GM04504 (cell line): ENCODE data around the gene WWC1.
"Not testable (repeated sequence)": the region's sequence is repeated elsewhere in the genome, so short reads cannot be mapped to it uniquely, and the experiment has no call there.

Experiments
- DNase-seq: peaks from one replicate; pipeline ENCODE4 v3.0.0-alpha.2; 2012; ENCODE audit warnings: low read depth

The WWC1 gene

DNA sequence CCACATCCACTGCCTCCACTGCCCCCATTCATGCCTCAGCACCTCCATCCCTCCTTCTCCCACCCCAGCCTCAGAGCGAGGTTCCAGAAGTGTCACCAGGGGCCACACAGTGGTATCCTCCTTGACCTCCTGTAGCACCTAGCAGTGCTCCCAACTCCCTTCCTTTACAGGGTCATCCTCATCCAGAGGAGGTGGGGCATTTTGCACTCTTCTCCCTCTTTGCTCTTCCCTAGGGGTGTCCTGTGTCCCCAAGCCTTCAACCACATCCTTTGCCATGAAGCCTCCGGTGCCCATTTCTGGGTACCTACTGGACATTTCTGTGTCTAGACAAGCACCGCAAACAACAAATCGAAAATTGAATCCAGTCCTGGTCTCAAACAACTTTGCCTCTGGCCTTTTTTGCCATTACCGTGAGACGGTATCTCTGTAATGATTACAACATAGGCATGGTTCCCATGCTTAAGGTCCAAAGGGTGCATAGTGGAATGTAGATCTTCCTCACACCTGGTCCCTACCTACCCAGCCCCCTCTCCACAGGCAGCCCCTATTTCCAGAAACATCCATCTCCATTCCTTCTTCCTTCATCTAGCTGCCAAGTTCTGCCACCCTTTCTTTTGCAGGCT, 17.6 kb downstream of the WWC1 start:
- DNase-seq = no peak

DNA sequence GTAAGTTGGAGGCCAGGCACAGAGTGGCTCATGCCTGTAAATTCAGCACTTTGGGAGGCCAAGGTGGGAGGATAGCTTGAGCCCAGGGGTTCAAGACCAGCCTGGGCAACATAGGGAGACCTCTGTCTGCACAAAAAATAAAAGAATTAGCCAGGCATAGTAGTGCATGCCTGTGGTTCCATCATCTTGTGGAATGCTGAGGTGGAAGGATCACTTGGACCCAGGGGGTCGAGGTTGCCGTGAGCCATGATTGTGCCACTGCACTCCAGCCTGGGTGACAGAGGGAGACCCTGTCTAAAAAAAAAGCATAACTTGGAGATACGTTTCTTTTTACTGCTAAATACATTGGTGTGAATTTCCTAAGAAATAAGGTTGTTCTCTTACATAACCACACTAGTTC, 19.1 kb downstream of the WWC1 start:
- not testable (repeated sequence) for DNase-seq

DNA sequence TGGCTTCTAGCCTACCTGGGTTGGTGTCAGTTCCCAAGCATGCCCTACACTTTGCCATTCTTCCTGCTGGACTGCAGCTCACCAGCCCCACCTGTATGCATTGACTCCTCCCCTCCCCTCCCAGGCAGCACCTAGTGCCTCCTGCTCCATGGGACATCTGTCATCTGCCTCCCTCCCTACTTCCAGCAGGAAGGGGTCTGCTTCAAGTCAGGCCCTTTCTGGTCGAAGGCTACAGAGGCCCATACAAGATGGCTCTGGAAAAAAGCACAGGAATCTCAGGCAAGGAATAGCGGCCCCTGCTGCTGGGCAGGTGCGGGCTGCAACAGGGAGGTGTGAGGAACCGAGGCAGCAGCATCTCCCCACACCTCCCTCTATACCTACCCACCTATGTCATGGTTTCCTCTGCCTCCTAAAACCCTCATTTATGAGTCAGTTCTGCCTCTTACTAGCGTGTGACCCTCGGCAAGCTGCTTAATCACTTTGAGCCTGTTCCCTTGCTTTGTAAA, 19.7 kb downstream of the WWC1 start:
- DNase-seq = no peak

DNA sequence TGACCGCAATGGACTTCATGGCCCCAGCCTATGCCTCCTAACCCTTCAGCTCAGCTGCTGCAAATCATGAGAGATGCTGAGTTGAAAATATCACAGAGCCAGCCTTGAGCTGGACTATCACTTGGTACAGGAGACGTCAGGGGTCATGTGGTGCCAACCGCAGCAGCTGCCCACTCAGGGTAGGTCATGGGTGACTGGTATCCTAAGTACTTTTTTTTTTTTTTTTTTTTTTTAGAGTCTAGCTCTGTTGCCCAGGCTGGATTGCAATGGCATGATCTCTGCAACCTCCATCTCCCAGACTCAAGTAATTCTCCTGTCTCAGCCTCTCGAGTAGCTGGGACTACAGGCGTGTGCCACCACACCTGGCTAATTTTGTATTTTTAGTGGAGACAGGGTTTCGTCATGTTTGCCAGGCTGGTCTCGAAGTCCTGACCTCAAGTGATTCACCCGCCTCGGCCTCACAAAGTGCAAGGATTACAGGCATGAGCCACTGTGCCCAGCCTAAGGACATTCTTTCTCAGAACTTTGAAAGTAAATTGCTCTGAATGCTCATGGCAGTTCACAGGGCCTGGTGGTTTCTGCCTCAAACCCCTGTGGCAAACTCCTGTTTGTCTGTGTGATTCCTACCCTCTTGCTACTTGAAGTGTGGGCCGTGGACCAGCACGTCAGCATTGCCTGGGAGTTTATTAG, 21.3 kb downstream of the WWC1 start:
- DNase-seq = no peak

DNA sequence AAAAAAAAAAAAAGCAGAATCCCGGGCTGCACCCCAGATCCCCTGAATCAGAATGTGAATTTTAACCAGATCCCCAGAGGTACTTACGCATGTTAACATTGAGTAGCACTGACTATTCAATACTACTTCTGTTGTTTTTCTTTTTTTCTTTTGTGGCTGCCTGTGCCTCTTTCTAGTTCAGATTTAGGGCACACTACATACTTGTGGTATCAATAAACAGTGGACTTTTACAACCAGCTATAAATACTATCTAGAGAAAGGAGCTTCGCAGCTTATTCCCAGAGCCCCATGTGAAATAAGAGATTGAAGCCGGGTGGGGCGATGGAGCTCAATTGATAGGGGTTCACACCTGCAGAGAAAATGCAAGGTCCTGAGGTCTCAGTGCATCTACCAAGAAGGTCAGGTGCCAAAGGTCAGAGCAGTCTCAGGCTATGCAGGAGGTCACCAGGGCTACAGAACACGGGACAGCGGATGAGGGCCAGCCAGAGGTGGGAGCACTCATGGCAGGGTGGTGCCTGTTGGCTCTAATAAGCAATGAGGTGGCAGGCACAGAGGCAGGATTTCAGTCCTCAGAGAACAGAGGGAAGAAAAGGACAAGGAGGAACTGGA, 22.3 kb downstream of the WWC1 start:
- no peak for DNase-seq

DNA sequence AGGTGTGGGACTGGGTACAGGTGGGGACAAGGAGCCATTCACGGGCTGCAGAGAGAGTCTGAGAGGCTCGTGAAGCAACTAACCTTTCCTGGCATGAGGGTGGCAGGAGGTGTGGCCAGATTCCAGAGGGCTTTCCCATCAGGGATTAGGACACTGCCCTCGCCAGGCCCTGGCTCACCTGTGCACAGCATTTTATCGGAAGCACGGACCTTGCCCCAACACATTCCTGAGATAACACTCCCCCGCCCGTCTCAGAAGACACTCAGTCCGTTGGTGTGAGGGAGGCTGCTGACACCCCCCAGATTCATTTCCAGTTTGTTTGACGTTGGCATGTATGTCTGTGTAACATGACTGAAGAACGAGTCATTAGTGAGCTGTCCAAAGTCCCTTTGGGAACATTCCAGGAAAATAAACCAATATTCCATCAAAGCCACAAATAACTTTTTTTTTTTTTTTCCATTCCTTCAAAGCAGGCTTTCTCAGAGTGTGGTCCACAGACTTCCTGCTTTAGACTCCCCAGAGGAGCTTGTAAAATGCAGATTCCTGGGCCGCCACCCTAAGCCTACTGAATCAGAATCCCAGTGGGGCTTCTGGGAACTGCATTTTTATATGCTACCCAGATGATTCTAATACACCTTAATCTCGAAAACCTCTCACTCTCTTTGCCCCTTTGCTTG, 23.4 kb downstream of the WWC1 start:
- DNase-seq = peak; percentile 64

DNA sequence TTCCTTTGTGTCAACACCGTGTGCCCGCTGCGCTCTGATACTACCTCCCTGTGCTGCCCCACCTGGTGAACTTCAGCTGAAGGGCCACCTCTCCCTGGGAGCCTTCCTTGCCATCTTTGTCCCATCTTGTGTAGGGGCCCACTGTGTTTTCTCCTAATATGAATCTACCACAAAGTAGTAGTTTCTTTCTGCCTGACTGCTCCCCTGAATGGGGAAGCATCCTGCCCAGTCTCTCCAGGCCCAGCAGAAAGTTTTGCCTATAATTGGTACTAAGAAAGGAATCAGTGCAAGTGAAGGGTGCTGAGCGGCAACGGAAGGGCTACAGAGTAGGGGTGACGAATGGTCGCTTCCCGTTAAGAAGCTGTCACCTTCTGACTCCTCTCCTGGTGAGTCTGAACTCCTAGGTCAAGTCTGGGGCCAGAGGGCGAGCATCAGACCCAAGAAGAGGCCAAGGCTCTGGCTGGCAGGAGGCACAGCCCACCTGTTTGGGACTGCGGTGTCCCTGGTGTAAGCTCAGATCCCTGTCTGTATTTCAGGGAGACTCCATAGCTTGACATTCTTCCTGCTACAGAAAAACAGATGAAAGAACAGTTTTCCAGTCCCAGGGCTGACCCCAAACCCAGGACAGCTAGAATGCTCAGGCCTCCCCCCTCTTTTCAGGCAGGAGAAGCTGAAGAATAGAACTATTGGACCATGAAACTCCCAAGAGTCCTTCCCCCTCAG, 24.1 kb downstream of the WWC1 start:
- DNase-seq = no peak

DNA sequence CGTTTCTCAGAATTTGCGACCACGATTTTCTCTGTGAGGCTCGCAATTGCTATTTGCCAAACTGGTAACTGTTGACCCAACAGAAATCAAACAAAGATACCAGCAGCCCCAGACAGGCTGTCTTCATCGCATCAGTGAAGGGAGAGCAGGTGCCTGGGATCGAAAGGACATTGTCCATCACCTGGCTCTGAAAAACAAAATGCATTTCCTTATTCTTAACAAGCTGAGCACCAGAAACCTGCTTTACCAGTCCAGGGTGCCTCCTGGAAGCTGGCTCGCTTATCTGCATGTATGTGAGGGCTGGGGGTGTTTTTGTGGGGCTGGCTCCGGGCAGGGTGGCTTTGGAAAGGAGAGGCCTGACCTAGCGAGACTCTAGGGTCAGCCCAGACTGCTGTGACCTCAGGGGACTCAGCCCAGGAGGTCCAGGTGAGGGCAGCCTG, 24.7 kb downstream of the WWC1 start:
- no peak for DNase-seq

DNA sequence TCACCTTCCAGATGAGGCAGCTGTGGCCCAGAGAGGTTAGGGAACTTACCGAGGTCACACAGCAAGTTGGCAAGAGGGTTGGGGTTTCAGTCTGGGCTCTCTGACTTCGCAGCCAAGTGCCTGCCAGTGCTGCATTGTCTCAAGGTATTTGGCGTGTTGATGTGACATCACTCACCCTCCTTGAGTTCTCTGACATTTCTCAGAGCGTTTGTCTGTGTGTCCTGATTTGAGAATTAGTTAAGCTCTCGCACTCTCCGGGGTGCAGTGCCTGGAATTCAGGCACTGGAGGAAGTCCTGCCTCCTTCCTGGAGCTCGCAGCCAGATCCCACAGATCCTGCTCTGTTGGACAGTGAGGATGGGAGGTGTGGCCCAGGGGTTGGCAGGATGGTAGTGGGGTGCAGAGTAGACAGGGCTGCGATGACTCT, 25.7 kb downstream of the WWC1 start:
- DNase-seq = no peak

DNA sequence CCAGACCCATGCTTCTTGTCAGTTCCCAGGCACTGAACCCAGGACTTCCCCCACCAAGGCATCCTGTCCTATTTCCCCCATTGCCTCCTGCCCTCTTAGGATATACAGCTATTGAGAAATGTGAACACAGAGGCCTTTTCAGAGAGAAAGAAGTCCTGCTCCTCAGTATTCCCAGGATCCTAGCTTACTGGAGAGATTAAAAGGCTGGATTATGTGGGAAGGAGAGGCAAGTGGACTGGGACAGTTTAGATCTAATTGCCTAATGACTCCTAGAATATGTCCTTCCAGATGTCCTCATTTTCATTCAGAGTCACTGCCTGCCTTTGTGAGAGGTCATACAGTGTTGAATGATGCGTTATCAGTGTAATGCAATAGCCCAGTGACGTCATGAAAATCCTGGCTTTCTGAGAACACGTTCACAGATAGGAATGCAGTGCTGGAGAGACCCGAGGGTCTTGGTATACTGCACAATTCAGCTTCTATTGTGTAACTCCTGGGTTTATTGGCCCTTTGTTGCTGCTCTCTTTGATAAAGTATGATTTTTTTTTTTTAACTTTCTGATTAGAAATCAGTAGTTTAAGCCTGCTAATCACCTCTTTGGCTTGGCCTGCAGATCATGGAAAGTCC, 26.2 kb downstream of the WWC1 start:
- DNase-seq = peak; percentile 39

DNA sequence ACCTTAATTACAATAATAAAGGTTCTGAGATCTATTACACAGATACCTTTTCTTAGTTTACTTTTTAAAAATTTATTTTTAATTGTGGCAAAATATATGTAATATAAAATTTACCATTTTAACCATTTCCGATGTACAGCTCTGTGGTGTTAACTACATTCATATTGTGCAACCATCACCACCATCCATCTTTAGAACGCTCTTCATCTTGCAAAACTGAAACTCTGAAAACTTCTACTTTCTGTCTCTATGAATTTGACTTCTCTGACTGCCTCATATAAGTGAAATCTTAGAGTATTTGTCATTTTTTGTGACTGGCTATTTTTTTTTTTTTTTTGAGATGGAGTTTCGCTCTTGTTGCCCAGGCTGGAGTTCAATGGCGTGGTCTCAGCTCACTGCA, 26.8 kb downstream of the WWC1 start:
- no peak for DNase-seq

DNA sequence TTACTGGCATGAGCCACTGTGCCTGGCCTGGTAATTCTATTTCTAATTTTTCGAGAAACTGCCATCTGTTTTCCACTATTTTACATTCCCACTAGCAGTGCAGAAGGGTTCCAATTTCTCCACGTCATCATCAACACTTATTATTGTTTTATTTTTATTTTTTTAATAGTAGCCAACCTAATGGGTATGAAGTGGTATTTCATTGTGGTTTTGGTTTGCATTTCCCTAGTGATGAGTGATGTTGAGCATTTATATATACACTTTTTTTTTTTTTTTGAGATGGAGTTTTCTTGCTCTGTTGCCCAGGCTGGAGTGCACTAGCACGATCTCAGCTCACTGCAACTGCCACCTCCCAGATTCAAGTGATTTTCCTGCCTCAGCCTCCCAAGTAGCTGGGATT, 28.3 kb downstream of the WWC1 start:
- no peak for DNase-seq

DNA sequence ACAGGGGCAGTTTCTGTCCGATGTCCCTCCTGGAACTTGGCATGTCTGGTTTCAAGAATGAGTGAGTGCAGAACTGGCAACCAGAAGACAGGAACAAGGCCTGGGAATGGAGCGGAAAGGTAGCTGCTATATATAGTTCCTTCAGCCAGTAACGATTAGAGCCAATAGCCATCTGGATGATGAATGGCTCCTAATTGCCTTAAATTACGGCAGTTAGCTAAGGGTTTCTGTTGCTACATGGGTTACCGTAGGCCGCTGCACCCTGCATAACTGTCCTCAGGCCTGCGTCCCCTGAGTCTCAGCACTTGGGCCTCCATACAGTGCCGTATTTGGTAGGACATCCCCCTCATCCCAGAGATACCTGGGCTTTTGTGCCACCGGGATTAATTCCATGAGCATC, 29.4 kb downstream of the WWC1 start:
- no peak for DNase-seq

DNA sequence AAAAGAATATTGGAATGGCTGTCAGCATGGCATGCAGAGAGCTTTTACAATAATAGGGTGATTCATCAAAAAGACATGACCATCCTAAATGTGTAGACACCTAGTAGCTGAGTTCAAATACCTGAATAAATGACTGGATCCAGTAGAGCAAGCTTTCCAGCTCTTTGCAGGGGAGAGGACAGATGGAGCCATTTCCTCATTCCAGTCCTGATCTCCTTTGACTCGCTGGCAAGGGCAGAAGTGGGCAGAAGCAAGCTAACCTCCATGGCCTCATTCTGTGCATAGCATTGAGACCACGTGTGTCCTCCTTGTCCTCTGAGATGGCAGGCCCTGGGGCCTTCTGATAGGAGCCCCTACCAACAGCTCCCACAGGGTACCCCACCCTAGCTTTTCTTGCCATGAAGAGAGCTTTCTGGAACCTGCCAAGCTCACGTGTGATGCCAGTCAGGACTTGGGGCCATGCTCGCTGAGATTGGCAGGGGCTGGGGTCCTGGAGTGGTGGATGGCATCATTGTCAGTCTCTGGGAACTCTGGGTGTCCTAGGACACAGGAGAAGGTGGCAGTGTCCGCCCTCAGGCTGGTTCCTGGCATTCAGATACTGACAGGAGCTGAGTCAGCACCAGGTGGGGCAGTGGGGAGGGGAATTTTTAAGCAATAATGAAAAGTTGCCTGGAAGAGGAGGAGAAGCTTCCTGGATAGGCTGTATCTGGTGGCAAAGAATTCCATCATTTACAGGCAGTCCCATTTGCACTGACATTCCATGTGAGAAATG, 33.6 kb downstream of the WWC1 start:
- no peak for DNase-seq

DNA sequence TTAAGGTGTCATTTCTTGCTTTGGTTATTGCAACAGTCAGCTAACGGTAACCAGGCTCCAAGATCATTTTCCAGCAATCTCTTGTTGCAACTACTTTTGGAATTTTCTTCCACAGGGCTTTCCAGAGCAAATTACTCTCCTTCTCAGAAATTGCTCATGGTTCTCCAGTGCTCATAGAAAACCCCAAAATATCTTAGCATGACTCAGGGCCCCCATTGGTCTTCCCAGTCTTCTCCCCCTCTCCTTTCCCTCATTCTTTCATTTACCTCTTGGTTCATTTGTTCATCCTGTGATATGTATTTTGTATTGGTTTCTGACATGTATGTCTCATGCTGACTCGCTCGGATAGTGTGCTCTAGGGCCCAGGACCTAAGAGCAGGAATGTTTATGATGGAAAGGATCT, 35.6 kb downstream of the WWC1 start:
- no peak for DNase-seq

DNA sequence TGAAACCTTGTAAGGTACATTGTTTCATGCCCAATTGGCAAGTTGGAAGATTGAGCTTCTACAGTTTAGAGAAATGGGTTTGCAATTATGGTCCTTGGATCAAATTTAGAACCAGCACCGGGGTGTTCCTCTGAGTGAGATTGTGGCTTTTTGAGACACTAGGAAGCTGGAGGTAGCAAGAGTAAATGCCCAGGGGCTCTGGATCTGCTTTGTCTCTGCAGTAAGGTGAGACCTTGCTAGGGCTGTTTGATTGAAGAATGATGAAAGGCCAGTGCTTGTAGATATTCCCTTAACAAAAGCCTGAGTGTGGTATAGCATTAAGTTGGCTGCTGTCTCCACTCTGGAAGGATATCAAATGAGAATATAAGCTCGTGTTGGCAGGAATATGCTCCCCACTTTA, 36.0 kb downstream of the WWC1 start:
- DNase-seq = no peak

DNA sequence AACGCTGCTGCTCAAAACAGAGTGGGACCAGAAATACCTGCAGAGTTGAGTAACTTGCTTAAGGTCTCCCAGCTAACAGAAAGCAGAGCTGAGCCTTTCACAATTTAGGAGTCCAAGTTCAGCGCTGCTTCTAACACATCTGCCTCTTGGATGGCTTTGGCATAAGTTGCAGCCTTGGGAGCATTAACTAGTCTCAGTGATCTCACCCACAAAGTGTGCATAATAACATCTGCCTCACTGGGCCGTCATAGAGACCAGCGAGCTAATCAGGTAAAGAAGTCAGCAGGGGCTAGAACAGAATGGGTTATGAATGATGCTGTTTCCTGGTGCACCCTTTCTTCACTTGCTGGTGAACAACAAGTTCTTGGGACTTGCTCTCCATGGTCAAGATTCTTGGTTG, 36.5 kb downstream of the WWC1 start:
- peak; percentile 26 for DNase-seq

DNA sequence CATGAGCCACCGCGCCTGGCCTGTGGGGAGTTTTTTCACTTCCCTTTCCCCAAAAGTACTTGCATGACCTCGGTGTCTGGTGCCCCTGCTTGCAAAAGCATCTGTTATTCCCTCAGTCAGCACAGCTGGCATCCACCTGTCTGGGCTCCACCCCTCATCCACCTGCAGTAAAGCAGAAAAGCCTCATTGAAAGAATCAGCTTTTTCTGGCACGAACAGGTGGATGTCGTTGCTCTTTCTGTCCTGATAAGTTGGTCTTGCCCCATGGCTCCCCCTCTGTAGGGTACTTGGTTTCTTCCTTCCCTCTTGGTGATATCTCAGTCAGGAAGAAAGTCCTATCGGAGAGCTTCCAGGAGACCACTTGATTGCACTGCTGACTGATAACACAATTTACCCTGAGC, 37.4 kb downstream of the WWC1 start:
- no peak for DNase-seq

DNA sequence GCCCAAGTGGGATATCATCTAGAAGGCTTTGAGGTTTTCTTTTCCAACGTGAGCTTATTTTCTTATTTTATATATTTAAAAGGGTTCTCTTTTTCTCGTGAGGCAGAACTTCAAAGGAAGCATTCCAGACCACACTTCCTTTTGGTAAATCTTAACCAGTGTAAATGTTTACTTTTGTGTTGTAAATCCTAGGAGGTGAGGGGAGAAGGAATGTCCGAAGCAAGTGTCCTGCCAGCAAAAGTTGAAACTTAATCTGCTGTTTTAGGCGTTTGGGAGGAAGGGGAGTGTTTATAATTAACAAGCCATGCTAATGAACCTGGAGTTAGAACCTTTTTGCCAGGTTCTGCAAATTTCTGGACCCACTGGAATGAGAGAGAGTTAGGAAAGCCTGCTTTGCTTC, 37.9 kb downstream of the WWC1 start:
- DNase-seq = no peak

DNA sequence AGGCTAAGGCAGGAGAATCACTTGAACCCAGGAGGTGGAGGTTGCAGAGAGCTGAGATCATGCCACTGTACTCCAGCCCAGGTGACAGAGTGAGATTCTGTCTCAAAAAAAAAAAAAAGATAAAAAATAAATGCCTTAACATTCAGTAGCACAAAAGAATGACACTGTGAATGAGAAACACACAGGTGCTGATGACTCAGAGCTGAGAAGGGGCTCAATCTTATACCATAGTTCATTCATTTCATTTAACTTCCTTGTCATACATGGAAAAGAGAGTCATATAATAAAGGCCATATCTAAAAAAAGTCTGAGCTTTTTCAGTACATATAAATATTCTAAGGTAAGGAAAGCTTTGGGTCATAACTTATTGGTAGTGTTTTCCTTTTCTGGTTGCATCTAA, 40.6 kb downstream of the WWC1 start:
- DNase-seq = no peak

DNA sequence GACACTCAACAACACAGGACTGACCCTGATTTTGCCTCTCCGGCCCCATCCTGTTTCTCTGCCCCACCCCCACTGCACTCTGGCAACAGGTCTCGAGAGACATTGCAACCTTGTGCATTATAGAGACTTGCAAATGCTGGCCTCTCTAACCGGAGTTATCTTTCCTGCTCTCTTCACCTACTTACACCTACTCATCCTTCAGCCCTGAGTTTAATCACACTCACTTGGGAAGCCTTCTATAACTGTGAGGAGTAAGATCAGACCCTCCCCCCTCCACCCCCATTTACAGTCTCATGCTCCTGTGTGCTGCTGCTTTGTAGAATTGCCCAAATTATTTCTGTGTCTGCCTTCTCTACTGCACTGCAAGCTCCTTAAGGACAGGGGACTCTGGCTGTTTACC, 42.8 kb downstream of the WWC1 start:
- no peak for DNase-seq
